Liver (tissue), 9 donors: Measurements from ENCODE around the gene DNASE2. TPM values are rescaled to one million over a fixed set of nuclear protein-coding genes. Genes with fewer than 3 reads are reported as not detected.

Source experiments
- DNase-seq: peaks from one replicate; pipeline ENCODE4 v3.0.0-alpha.2; 2017; ENCODE audit warnings: low spot score
- H3K27ac ChIP-seq, 2 donors: one replicate each; pipeline ENCODE4 v1.7.0; 2013; ENCODE audit warnings: inconsistent platforms in 2 of 2, low read length in 2 of 2, control low read depth in 1 of 2, low read depth in 1 of 2, mild to moderate bottlenecking in 1 of 2
- H3K27me3 ChIP-seq, 4 donors: one replicate each; pipeline versions ENCODE4 v1.6.1 to v1.7.0; 2013; ENCODE audit warnings: low read length in 3 of 4, inconsistent platforms in 1 of 4, mild to moderate bottlenecking in 1 of 4, moderate library complexity in 1 of 4; ENCODE audit not compliant: control insufficient read depth in 4 of 4, insufficient read depth in 4 of 4
- H3K36me3 ChIP-seq, 4 donors: one replicate each; pipeline versions ENCODE4 v1.6.1 to v1.7.0; 2013; ENCODE audit warnings: low read length in 3 of 4, mild to moderate bottlenecking in 3 of 4, low read depth in 1 of 4, moderate library complexity in 1 of 4; ENCODE audit not compliant: control insufficient read depth in 4 of 4, insufficient read depth in 3 of 4
- H3K4me1 ChIP-seq, 4 donors: one replicate each; pipeline versions ENCODE4 v1.6.1 to v1.7.0; 2013; ENCODE audit warnings: low read length in 3 of 4, mild to moderate bottlenecking in 3 of 4, moderate library complexity in 1 of 4; ENCODE audit not compliant: control insufficient read depth in 4 of 4, insufficient read depth in 4 of 4
- H3K4me3 ChIP-seq, 3 donors: one replicate each; pipeline versions ENCODE4 v1.6.1 to v1.7.0; 2013; ENCODE audit warnings: low read length in 3 of 3, control low read depth in 1 of 3, low read depth in 1 of 3, mild to moderate bottlenecking in 1 of 3
- H3K9ac ChIP-seq, 2 donors: one replicate each; pipeline ENCODE4 v1.7.0; 2013; ENCODE audit warnings: low read length in 2 of 2, mild to moderate bottlenecking in 2 of 2, moderate library complexity in 2 of 2, control low read depth in 1 of 2, low read depth in 1 of 2
- H3K9me3 ChIP-seq, 4 donors: one replicate each; pipeline versions ENCODE4 v1.6.1 to v1.7.0; 2013; ENCODE audit warnings: low read length in 3 of 4; ENCODE audit not compliant: control insufficient read depth in 4 of 4
- ATF3 ChIP-seq: IDR thresholded peaks from 2 replicates; pipeline ENCODE4 v1.6.1; 2016; ENCODE audit warnings: antibody characterized with exemption
- CTCF ChIP-seq: fragments of 150-350 bp; IDR thresholded peaks from 2 replicates; pipeline ENCODE4 v1.5.1; 2017; ENCODE audit warnings: improper control_type of control experiment, low read depth, low read length; ENCODE audit not compliant: missing input control
- EGR1 ChIP-seq, 2 donors: IDR thresholded peaks; 2 replicates each; pipeline ENCODE4 v1.6.1; 2016 to 2018; ENCODE audit warnings: antibody characterized with exemption in 2 of 2, low read depth in 2 of 2
- FOXA1 ChIP-seq: IDR thresholded peaks from 2 replicates; pipeline ENCODE4 v1.6.1; 2016; ENCODE audit warnings: antibody characterized with exemption
- FOXA2 ChIP-seq: IDR thresholded peaks from 2 replicates; pipeline ENCODE4 v1.6.1; 2016; ENCODE audit warnings: antibody characterized with exemption
- GABPA ChIP-seq, 2 donors: IDR thresholded peaks in 1 of 2; conservative IDR thresholded peaks in 1 of 2; 2 replicates each; pipeline ENCODE4 v1.6.1; 2016; ENCODE audit warnings: antibody characterized with exemption in 2 of 2, mild to moderate bottlenecking in 1 of 2, moderate library complexity in 1 of 2
- HNF4A ChIP-seq, 2 donors: conservative IDR thresholded peaks; 2 replicates each; pipeline ENCODE4 v1.6.1; 2016; ENCODE audit warnings: antibody characterized with exemption in 2 of 2, mild to moderate bottlenecking in 2 of 2
- HNF4G ChIP-seq: IDR thresholded peaks from 2 replicates; pipeline ENCODE4 v1.6.1; 2016; ENCODE audit warnings: antibody characterized with exemption
- JUND ChIP-seq, 2 donors: IDR thresholded peaks; 2 replicates each; pipeline ENCODE4 v1.6.1; 2016; ENCODE audit warnings: antibody characterized with exemption in 2 of 2
- NR2F2 ChIP-seq: IDR thresholded peaks from 2 replicates; pipeline ENCODE4 v1.6.1; 2016; ENCODE audit warnings: antibody characterized with exemption
- RAD21 ChIP-seq, 2 donors: IDR thresholded peaks; 2 replicates each; pipeline ENCODE4 v1.6.1; 2016; ENCODE audit warnings: antibody characterized with exemption in 2 of 2, mild to moderate bottlenecking in 2 of 2
- RXRA ChIP-seq, 2 donors: IDR thresholded peaks; 2 replicates each; pipeline ENCODE4 v1.6.1; 2017 to 2018; ENCODE audit warnings: antibody characterized with exemption in 2 of 2, mild to moderate bottlenecking in 1 of 2
- SP1 ChIP-seq: IDR thresholded peaks from 2 replicates; pipeline ENCODE4 v1.6.1; 2018; ENCODE audit warnings: antibody characterized with exemption, mild to moderate bottlenecking
- TAF1 ChIP-seq: conservative IDR thresholded peaks from 2 replicates; pipeline ENCODE4 v1.6.1; 2016; ENCODE audit warnings: antibody characterized with exemption, mild to moderate bottlenecking
- YY1 ChIP-seq: IDR thresholded peaks from 2 replicates; pipeline ENCODE4 v1.6.1; 2016; ENCODE audit warnings: antibody characterized with exemption, mild to moderate bottlenecking
- ZBTB33 ChIP-seq: IDR thresholded peaks from 2 replicates; pipeline ENCODE4 v1.6.1; 2016; ENCODE audit warnings: antibody characterized with exemption
- WGBS: extraction: QIAGEN DNeasy Blood & Tissue Kit; methylation state at CpG from one replicate; pipeline ENCODE4 v1.1.7; 2013; 5-methylcytosine and 5-hydroxymethylcytosine counted together
- polyA plus RNA-seq, 2 donors: library from polyadenylated mRNA; stranded (reverse) in 1 of 2; unstranded in 1 of 2; fragments of 200-250 nt in 1 of 2; fragments of >200 nt in 1 of 2; fragmentation: Nextera tagmentation in 1 of 2; extraction: Ambion mirVana in 1 of 2; gene quantifications; one replicate each; pipeline versions ENCODE4 v1.2.1 to v1.2.3, GENCODE V29; 2013 to 2015
- total RNA-seq, 2 donors: library from RNA; depleted of rRNA; stranded (reverse); fragments of >200 nt; gene quantifications; one replicate each; pipeline ENCODE4 v1.2.3, GENCODE V29; 2014
- TF ChIP-seq, protein P1 (sequence below): IDR thresholded peaks from 2 replicates; pipeline ENCODE4 v1.6.1; 2016; ENCODE audit warnings: antibody characterized with exemption
- TF ChIP-seq, protein P2 (sequence below): IDR thresholded peaks from 2 replicates; pipeline ENCODE4 v1.6.1; 2016; ENCODE audit warnings: antibody characterized with exemption, mild to moderate bottlenecking
- donor health status: healthy.
- donor health status: healthy.
- donor health status: healthy.
- donor health status: healthy.
- donor health status: healthy.

The DNASE2 gene
- total and polyA plus RNA-seq, 4 donors = 11.3 to 18.4 (median 12.8) TPM

DNA sequence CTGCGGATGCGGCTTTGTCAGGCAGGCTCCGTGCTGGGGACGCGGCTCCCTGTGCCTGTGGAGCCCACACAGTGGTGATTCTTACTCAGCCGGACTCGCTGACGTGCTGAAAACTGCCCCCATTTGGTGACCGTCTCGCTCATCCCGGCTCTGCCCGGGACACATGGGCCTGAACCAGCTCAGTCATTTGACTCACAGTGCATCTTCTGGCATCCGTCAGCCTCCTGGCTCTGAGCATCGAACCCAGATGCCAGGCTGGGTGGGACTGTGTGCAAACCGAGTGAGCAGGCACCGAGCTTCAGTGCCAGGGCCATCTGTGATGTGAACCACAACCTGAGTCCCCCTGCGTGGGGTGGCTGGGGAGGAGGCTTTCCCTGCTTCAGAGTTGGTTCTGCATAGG is 15.2 kb upstream of the DNASE2 start:
- Histone ChIP-seq H3K4me1 (peaks cover 6 to 24% (median 16%) of the 10 kb centered on the region in 4 donors), H3K4me3 (no peak overlapping the region), H3K27me3 (no peaks in the 10 kb centered on the region), H3K9ac (no peak overlapping the region), H3K27ac (no peak overlapping the region), H3K36me3 (peaks cover 12 to 58% (median 15%) of the 10 kb centered on the region in 4 donors), H3K9me3 (no peaks in the 10 kb centered on the region)
- DNase-seq = no peak
- WGBS = 97% methylated on average over 17 of the region's 17 CpGs
- no peak for TF ChIP-seq EGR1 (IDR thresholded peaks at IDR 0.05; ENCODE audit: low read depth in 2 of 2)
- no peak for TF ChIP-seq HNF4G
- no peak for TF ChIP-seq TAF1
- TF ChIP-seq JUND (IDR thresholded peaks at IDR 0.05) = no peak
- TF ChIP-seq GABPA (IDR thresholded peaks at IDR 0.05 in 1 of 2, conservative IDR thresholded peaks at IDR 0.05 in 1 of 2) = no peak
- TF ChIP-seq, protein P1, sequence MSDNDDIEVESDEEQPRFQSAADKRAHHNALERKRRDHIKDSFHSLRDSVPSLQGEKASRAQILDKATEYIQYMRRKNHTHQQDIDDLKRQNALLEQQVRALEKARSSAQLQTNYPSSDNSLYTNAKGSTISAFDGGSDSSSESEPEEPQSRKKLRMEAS = no peak
- TF ChIP-seq HNF4A (conservative IDR thresholded peaks at IDR 0.05) = no peak
- TF ChIP-seq, protein P2, sequence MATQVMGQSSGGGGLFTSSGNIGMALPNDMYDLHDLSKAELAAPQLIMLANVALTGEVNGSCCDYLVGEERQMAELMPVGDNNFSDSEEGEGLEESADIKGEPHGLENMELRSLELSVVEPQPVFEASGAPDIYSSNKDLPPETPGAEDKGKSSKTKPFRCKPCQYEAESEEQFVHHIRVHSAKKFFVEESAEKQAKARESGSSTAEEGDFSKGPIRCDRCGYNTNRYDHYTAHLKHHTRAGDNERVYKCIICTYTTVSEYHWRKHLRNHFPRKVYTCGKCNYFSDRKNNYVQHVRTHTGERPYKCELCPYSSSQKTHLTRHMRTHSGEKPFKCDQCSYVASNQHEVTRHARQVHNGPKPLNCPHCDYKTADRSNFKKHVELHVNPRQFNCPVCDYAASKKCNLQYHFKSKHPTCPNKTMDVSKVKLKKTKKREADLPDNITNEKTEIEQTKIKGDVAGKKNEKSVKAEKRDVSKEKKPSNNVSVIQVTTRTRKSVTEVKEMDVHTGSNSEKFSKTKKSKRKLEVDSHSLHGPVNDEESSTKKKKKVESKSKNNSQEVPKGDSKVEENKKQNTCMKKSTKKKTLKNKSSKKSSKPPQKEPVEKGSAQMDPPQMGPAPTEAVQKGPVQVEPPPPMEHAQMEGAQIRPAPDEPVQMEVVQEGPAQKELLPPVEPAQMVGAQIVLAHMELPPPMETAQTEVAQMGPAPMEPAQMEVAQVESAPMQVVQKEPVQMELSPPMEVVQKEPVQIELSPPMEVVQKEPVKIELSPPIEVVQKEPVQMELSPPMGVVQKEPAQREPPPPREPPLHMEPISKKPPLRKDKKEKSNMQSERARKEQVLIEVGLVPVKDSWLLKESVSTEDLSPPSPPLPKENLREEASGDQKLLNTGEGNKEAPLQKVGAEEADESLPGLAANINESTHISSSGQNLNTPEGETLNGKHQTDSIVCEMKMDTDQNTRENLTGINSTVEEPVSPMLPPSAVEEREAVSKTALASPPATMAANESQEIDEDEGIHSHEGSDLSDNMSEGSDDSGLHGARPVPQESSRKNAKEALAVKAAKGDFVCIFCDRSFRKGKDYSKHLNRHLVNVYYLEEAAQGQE = no peak
- no peak for TF ChIP-seq CTCF
- TF ChIP-seq RXRA (IDR thresholded peaks at IDR 0.05) = no peak
- no peak for TF ChIP-seq SP1
- TF ChIP-seq ATF3 = no peak
- no peak for TF ChIP-seq ZBTB33
- TF ChIP-seq YY1 = no peak
- TF ChIP-seq NR2F2 = no peak
- no peak for TF ChIP-seq RAD21 (IDR thresholded peaks at IDR 0.05)
- TF ChIP-seq FOXA1 = no peak
- no peak for TF ChIP-seq FOXA2
